22Rv1 (cell line): Measurements from ENCODE around the gene EPS8L1.

Experiments
- ZFX ChIP-seq: fragments of 450-650 bp; IDR thresholded peaks from 2 replicates; pipeline ENCODE4 v1.6.1; 2017; ENCODE audit warnings: antibody characterized with exemption, borderline replicate concordance
- TF ChIP-seq, protein P1 (sequence below): fragments of 450-650 bp; IDR thresholded peaks from 2 replicates; pipeline ENCODE4 v1.5.1; 2017; ENCODE audit warnings: mild to moderate bottlenecking

DNA sequence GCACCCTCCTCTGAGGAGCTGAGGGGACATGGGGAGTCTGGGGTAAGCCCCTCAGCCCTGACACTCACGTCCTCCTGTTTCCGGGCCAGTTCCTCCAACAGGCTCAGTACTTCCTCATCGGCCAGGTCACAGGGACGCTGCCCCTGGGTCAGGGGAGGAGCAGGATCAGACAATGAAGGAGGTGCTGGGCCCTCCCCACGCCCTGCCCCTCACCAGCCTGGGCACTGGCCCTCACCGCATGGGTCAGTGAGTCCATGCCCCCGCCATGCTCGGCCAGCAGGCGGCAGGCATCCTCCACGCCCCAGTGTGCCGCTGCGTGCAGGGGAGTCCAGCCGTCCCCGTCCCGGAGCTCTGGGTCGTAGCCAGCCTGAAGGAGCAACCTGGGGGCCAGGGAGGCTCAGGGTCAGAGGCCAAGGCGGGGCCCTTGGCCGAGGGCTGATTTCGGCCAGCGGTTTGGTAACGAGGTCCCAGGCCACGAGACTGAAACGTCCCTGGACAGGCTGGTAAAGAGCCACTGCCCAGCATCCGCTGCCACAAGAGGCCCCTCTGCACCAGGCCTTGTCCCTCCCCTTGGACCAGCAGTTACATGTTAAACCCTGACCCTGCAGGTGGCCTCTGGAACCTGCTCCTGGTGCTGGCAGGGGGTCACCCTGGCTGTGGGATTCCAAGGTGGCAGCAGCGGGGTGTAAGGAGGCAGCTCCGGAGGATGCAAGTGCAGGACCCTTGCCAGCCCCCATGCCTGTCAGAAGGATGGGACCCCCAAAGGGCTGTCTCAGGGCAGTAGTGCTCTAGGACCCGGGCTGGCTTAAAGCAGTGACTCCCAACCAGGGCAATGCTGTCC lies 23.3 kb downstream of the EPS8L1 start:
- TF ChIP-seq, protein P1, sequence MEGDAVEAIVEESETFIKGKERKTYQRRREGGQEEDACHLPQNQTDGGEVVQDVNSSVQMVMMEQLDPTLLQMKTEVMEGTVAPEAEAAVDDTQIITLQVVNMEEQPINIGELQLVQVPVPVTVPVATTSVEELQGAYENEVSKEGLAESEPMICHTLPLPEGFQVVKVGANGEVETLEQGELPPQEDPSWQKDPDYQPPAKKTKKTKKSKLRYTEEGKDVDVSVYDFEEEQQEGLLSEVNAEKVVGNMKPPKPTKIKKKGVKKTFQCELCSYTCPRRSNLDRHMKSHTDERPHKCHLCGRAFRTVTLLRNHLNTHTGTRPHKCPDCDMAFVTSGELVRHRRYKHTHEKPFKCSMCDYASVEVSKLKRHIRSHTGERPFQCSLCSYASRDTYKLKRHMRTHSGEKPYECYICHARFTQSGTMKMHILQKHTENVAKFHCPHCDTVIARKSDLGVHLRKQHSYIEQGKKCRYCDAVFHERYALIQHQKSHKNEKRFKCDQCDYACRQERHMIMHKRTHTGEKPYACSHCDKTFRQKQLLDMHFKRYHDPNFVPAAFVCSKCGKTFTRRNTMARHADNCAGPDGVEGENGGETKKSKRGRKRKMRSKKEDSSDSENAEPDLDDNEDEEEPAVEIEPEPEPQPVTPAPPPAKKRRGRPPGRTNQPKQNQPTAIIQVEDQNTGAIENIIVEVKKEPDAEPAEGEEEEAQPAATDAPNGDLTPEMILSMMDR: no peak
- TF ChIP-seq ZFX: no peak
